H9 (cell line): ENCODE results near the gene PTPN7. TPM values are rescaled to one million over a fixed set of nuclear protein-coding genes. Genes with fewer than 3 reads are reported as not detected.
A peak's percentile ranks its signal among the peaks of the same experiment; 100 is the strongest.

ENCODE experiments used
- DNase-seq: peaks from one replicate; pipeline ENCODE4 v3.0.0-alpha.2; 2017
- H2AFZ ChIP-seq: one replicate; pipeline ENCODE4 v1.6.1; 2013; ENCODE audit warnings: mild to moderate bottlenecking, low read length, control low read depth, moderate library complexity
- H2AK5ac ChIP-seq: 2 replicates; pipeline ENCODE4 v1.6.1; 2013; ENCODE audit warnings: low read length, control low read depth, mixed read lengths; ENCODE audit not compliant: insufficient read length
- H2BK120ac ChIP-seq: one replicate; pipeline ENCODE4 v1.6.1; 2013; ENCODE audit warnings: low read depth, mild to moderate bottlenecking, low read length, control low read depth, inconsistent platforms; ENCODE audit not compliant: poor library complexity, severe bottlenecking
- H2BK12ac ChIP-seq: 2 replicates; pipeline ENCODE4 v1.6.1; 2013; ENCODE audit warnings: low read length, control low read depth, mixed read lengths, low read depth; ENCODE audit not compliant: insufficient read length
- H2BK15ac ChIP-seq: 2 replicates; pipeline ENCODE4 v1.6.1; 2013; ENCODE audit warnings: low read depth, low read length, control low read depth
- H2BK20ac ChIP-seq: one replicate; pipeline ENCODE4 v1.6.1; 2013; ENCODE audit warnings: low read depth, mild to moderate bottlenecking, low read length, control low read depth, inconsistent platforms; ENCODE audit not compliant: poor library complexity, severe bottlenecking
- H2BK5ac ChIP-seq: 2 replicates; pipeline ENCODE4 v1.6.1; 2013; ENCODE audit warnings: low read length, control low read depth, mixed read lengths; ENCODE audit not compliant: insufficient read length
- H3K14ac ChIP-seq: 2 replicates; pipeline ENCODE4 v1.6.1; 2013; ENCODE audit warnings: low read length, control low read depth; ENCODE audit not compliant: insufficient read depth
- H3K18ac ChIP-seq: 2 replicates; pipeline ENCODE4 v1.6.1; 2013; ENCODE audit warnings: low read depth, mild to moderate bottlenecking, mixed read lengths, low read length, control low read depth; ENCODE audit not compliant: insufficient read length
- H3K23ac ChIP-seq: 2 replicates; pipeline ENCODE4 v1.6.1; 2013; ENCODE audit warnings: low read length, control low read depth, mixed read lengths, low read depth; ENCODE audit not compliant: insufficient read length
- H3K23me2 ChIP-seq: 2 replicates; pipeline ENCODE4 v1.6.1; 2013; ENCODE audit warnings: low read depth, mild to moderate bottlenecking, mixed read lengths, low read length, control low read depth; ENCODE audit not compliant: insufficient read length, poor library complexity, severe bottlenecking
- H3K27ac ChIP-seq: 2 replicates; pipeline ENCODE4 v1.5.1; 2013; ENCODE audit warnings: low read length, control low read depth, mixed read lengths, low read depth; ENCODE audit not compliant: insufficient read length
- H3K27me3 ChIP-seq: 2 replicates; pipeline ENCODE4 v1.6.1; 2013; ENCODE audit warnings: low read length, control low read depth, inconsistent platforms; ENCODE audit not compliant: insufficient read depth
- H3K4ac ChIP-seq: 2 replicates; pipeline ENCODE4 v1.6.1; 2013; ENCODE audit warnings: low read depth, mild to moderate bottlenecking, control low read depth, inconsistent platforms, low read length, moderate library complexity
- H3K4me1 ChIP-seq: 2 replicates; pipeline ENCODE4 v1.6.1; 2013; ENCODE audit warnings: low read length, control low read depth, inconsistent platforms; ENCODE audit not compliant: insufficient read depth
- H3K4me2 ChIP-seq: 2 replicates; pipeline ENCODE4 v1.6.1; 2013; ENCODE audit warnings: low read length, control low read depth, mixed read lengths; ENCODE audit not compliant: insufficient read length, insufficient read depth
- H3K56ac ChIP-seq: 2 replicates; pipeline ENCODE4 v1.6.1; 2013; ENCODE audit warnings: low read depth, mild to moderate bottlenecking, mixed read lengths, low read length, control low read depth; ENCODE audit not compliant: insufficient read length
- H3K79me1 ChIP-seq: 2 replicates; pipeline ENCODE4 v1.6.1; 2013; ENCODE audit warnings: low read depth, mild to moderate bottlenecking, moderate library complexity, low read length, control low read depth, inconsistent platforms; ENCODE audit not compliant: insufficient read depth, poor library complexity, severe bottlenecking
- H3K79me2 ChIP-seq: 2 replicates; pipeline ENCODE4 v1.6.1; 2013; ENCODE audit warnings: low read length, control low read depth, inconsistent platforms; ENCODE audit not compliant: insufficient read depth
- H3K9ac ChIP-seq: 2 replicates; pipeline ENCODE4 v1.6.1; 2013; ENCODE audit warnings: low read length, control low read depth, mixed read lengths; ENCODE audit not compliant: insufficient read length; ENCODE audit errors: extremely low read depth
- H3K9me3 ChIP-seq: one replicate; pipeline ENCODE4 v1.6.1; 2013; ENCODE audit warnings: low read depth, low read length, inconsistent platforms; ENCODE audit not compliant: control insufficient read depth
- H3T11ph ChIP-seq: one replicate; pipeline ENCODE4 v1.6.1; 2013; ENCODE audit warnings: mild to moderate bottlenecking, low read length, control low read depth, inconsistent platforms
- H4K20me1 ChIP-seq: one replicate; pipeline ENCODE4 v1.6.1; 2013; ENCODE audit not compliant: control insufficient read depth, insufficient read length, insufficient read depth
- H4K5ac ChIP-seq: 2 replicates; pipeline ENCODE4 v1.6.1; 2013; ENCODE audit warnings: low read depth, mild to moderate bottlenecking, mixed read lengths, low read length, control low read depth; ENCODE audit not compliant: insufficient read length
- H4K8ac ChIP-seq: replicated peaks from 2 replicates; pipeline ENCODE4 v1.6.1; 2013; ENCODE audit warnings: low read length, control low read depth, mixed read lengths, low read depth; ENCODE audit not compliant: insufficient read length
- H4K91ac ChIP-seq: 2 replicates; pipeline ENCODE4 v1.6.1; 2013; ENCODE audit warnings: low read depth, mild to moderate bottlenecking, moderate library complexity, mixed read lengths, low read length, control low read depth; ENCODE audit not compliant: insufficient read length
- H3K27ac Mint-ChIP-seq, 3 experiments: 2 replicates in 2 of 3; 3 replicates in 1 of 3; pipeline ENCODE4 v1.8.0; 2020 to 2021; ENCODE audit warnings: mixed read lengths in 3 of 3, mild to moderate bottlenecking in 1 of 3, moderate library complexity in 1 of 3
- H3K27me3 Mint-ChIP-seq: 2 replicates; pipeline ENCODE4 v1.8.0; 2021; ENCODE audit warnings: low read depth, mild to moderate bottlenecking, moderate library complexity, mixed read lengths
- H3K36me3 Mint-ChIP-seq, 3 experiments: 2 replicates in 2 of 3; 3 replicates in 1 of 3; pipeline ENCODE4 v1.8.0; 2020 to 2021; ENCODE audit warnings: low read depth in 3 of 3, mixed read lengths in 3 of 3; ENCODE audit not compliant: insufficient read depth in 1 of 3
- H3K4me1 Mint-ChIP-seq, 2 experiments: 2 replicates each; pipeline ENCODE4 v1.8.0; 2020; ENCODE audit warnings: mixed read lengths in 2 of 2
- H3K4me3 Mint-ChIP-seq, 2 experiments: 2 replicates in 1 of 2; 3 replicates in 1 of 2; pipeline ENCODE4 v1.8.0; 2020 to 2021; ENCODE audit warnings: mild to moderate bottlenecking in 2 of 2, mixed read lengths in 2 of 2, moderate library complexity in 1 of 2
- H3K9me3 Mint-ChIP-seq, 2 experiments: 2 replicates in 1 of 2; 3 replicates in 1 of 2; pipeline ENCODE4 v1.8.0; 2020; ENCODE audit warnings: mild to moderate bottlenecking in 2 of 2, mixed read lengths in 2 of 2, moderate library complexity in 1 of 2
- WGBS: extraction: QIAGEN DNeasy Blood & Tissue Kit; methylation state at CpG from one replicate; pipeline ENCODE4 v1.1.7; 2013; ENCODE audit warnings: missing lambda C conversion rate, low lambda C conversion rate, mixed read lengths; ENCODE audit not compliant: insufficient read length; ENCODE audit errors: extremely low coverage; 5-methylcytosine and 5-hydroxymethylcytosine counted together
- total RNA-seq: library from RNA; stranded (reverse); gene quantifications from 2 replicates; pipeline ENCODE4 v1.2.1, GENCODE V29; 2021
- TF ChIP-seq, protein P1 (sequence below): fragments of 200-600 bp; sonication (generic); conservative IDR thresholded peaks from 3 replicates; pipeline ENCODE4 v1.8.0; 2021; ENCODE audit warnings: antibody characterized with exemption, mild to moderate bottlenecking

PTPN7 gene
- total RNA-seq, 1 experiment from 2014 or later: 0.72 TPM

DNA sequence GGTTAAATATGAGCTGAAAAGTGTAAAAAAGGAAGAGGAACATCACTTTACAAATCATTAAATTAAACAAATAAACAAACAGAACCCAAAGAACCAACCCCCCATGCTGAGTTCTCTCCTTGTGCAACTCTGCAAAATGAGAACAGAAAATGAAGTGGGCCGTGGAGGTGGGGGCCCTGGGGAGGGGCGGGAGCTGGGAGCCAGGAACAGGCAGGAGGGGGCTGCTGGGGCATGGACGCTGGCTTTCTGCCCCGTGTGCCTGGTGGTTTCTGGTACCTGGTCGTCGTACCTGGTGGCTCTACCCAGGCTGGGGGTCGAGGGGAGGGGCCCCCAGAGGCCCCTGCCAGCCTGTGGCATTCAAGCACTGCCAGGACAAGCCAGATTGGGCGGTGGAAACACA is 26.9 kb downstream of the PTPN7 start:
- no peak overlapping the region for H3K27ac ChIP-seq
- no peak overlapping the region for H3K23ac ChIP-seq
- peaks cover 12 to 19% of the 10 kb centered on the region in 2 experiments for H3K4me1 Mint-ChIP-seq
- H3K9me3 Mint-ChIP-seq: no peaks in the 10 kb centered on the region
- H3K4me3 Mint-ChIP-seq: no peak overlapping the region
- H2AK5ac ChIP-seq: no peak overlapping the region
- H3K36me3 Mint-ChIP-seq: peaks cover 12 to 36% (median 31%) of the 10 kb centered on the region in 3 experiments; a peak in 6 of 7 replicates
- H2AFZ ChIP-seq: no peak overlapping the region
- no peak overlapping the region for H4K5ac ChIP-seq
- no peak overlapping the region for H3K18ac ChIP-seq
- TF ChIP-seq, protein P1, sequence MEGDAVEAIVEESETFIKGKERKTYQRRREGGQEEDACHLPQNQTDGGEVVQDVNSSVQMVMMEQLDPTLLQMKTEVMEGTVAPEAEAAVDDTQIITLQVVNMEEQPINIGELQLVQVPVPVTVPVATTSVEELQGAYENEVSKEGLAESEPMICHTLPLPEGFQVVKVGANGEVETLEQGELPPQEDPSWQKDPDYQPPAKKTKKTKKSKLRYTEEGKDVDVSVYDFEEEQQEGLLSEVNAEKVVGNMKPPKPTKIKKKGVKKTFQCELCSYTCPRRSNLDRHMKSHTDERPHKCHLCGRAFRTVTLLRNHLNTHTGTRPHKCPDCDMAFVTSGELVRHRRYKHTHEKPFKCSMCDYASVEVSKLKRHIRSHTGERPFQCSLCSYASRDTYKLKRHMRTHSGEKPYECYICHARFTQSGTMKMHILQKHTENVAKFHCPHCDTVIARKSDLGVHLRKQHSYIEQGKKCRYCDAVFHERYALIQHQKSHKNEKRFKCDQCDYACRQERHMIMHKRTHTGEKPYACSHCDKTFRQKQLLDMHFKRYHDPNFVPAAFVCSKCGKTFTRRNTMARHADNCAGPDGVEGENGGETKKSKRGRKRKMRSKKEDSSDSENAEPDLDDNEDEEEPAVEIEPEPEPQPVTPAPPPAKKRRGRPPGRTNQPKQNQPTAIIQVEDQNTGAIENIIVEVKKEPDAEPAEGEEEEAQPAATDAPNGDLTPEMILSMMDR: no peak
- H3K27me3 Mint-ChIP-seq: no peaks in the 10 kb centered on the region
- no peaks in the 10 kb centered on the region for H4K20me1 ChIP-seq
- no peaks in the 10 kb centered on the region for H3K27me3 ChIP-seq
- H2BK20ac ChIP-seq: no peak overlapping the region
- H2BK120ac ChIP-seq: no peak overlapping the region
- H3K27ac Mint-ChIP-seq: peak overlapping the region in 2 of 3 experiments; percentile 60 to 78; a peak in 3 of 7 replicates
- WGBS: no CpG with 5 or more reads among the region's 8 CpGs
- no peak overlapping the region for H2BK15ac ChIP-seq
- H2BK5ac ChIP-seq: no peak overlapping the region
- H3K9ac ChIP-seq: no peak overlapping the region
- no peak overlapping the region for H3K4me2 ChIP-seq
- H2BK12ac ChIP-seq: no peak overlapping the region
- no peak overlapping the region for H3K4ac ChIP-seq
- H3T11ph ChIP-seq: no peak overlapping the region
- H3K79me1 ChIP-seq: no peaks in the 10 kb centered on the region
- H3K14ac ChIP-seq: no peak overlapping the region
- H4K91ac ChIP-seq: no peak overlapping the region
- no peaks in the 10 kb centered on the region for H3K9me3 ChIP-seq
- H3K79me2 ChIP-seq: no peaks in the 10 kb centered on the region
- no peaks in the 10 kb centered on the region for H3K23me2 ChIP-seq
- H4K8ac ChIP-seq: no peak overlapping the region
- no peak for DNase-seq
- H3K4me1 ChIP-seq: no peaks in the 10 kb centered on the region
- H3K56ac ChIP-seq: no peak overlapping the region
